Naive B cell (primary cell): ENCODE measurements around the gene DEUP1. TPM values are rescaled to one million over a fixed set of nuclear protein-coding genes. Genes with fewer than 3 reads are reported as not detected.
"Not testable (repeated sequence)": the region's sequence is repeated elsewhere in the genome, so short reads cannot be mapped to it uniquely, and the experiment has no call there.

Source experiments
- ATAC-seq, 2 donors: fragments of 150-1000 bp; cut with Tn5 transposase; 2 replicates each; pipeline ENCODE4 v1.10.0; 2021; ENCODE audit warnings: low read depth in 2 of 2, mild to moderate bottlenecking in 2 of 2, moderate library complexity in 2 of 2
- DNase-seq: peaks from one replicate; pipeline ENCODE4 v3.0.0; 2022
- H3K27ac Mint-ChIP-seq, 6 donors: one replicate each; pipeline ENCODE4 v1.8.0; 2020 to 2022; ENCODE audit warnings: mild to moderate bottlenecking in 6 of 6, mixed read lengths in 6 of 6, moderate library complexity in 5 of 6, inconsistent platforms in 2 of 6
- H3K27me3 Mint-ChIP-seq, 3 donors: one replicate each; pipeline ENCODE4 v1.8.0; 2021 to 2022; ENCODE audit warnings: mixed read lengths in 3 of 3, mild to moderate bottlenecking in 1 of 3
- H3K36me3 Mint-ChIP-seq, 2 donors: one replicate each; pipeline ENCODE4 v1.8.0; 2020 to 2022; ENCODE audit warnings: mixed read lengths in 2 of 2, inconsistent platforms in 1 of 2, mild to moderate bottlenecking in 1 of 2
- H3K4me1 Mint-ChIP-seq, 3 donors: one replicate each; pipeline ENCODE4 v1.8.0; 2020 to 2022; ENCODE audit warnings: mixed read lengths in 3 of 3, inconsistent platforms in 1 of 3, mild to moderate bottlenecking in 1 of 3, moderate library complexity in 1 of 3
- H3K4me3 Mint-ChIP-seq, 8 donors: one replicate each; pipeline ENCODE4 v1.8.0; 2020 to 2022; ENCODE audit warnings: mild to moderate bottlenecking in 8 of 8, mixed read lengths in 8 of 8, moderate library complexity in 8 of 8, inconsistent platforms in 2 of 8
- H3K9me3 Mint-ChIP-seq, 7 donors: one replicate each; pipeline ENCODE4 v1.8.0; 2020 to 2022; ENCODE audit warnings: mixed read lengths in 7 of 7, mild to moderate bottlenecking in 5 of 7, inconsistent platforms in 2 of 7, moderate library complexity in 1 of 7
- polyA plus RNA-seq, 6 donors: library from polyadenylated mRNA; unstranded; fragments of 300-500 nt; fragmentation: Illumina TruSeq; gene quantifications; one replicate each; pipeline ENCODE4 v1.2.3, GENCODE V29; 2021; ENCODE audit warnings: low read depth in 6 of 6

The DEUP1 gene
- polyA plus RNA-seq, 6 donors from 2014 or later, result not detected

DNA sequence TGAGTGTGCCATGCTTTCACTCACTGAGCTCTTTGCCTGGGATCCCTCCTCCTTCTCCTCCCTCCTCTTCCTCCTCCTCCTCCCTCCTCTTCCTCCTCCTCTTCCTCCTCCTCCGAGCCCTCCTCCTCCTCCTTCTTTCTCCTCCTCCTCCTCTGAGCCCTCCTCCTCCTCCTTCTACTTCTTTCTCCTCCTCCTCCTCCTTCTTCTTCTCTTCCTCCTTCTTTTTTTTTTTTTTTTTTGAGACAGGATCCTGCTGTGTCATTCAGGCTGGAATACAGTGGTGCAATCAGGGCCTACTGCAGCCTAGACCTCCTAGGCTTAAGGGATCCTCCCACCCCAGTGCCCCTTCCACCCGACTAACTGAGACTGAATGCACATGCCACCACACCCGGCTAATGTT is 62.3 kb downstream of the DEUP1 start:
- H3K27me3 Mint-ChIP-seq, result no peaks in the 10 kb centered on the region
- no peak overlapping the region for H3K27ac Mint-ChIP-seq

DNA sequence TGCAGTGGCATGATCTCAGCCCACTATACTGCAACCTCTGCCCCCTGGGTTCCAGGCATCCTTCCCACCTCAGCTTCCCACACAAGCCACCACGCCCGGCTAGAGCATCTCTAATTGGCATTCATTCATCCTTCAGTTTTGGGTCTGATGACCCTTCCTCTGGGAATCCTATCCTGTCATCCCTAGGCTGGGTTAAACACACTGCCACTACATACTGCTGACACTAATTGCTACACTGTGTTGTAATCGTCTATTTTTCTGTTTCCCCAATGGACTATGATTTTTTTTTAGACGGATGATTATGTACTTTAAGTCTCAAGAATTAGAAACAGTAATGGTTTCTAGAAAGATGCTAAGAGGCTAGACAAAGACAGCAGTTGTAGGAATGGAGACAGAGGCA is 62.8 kb downstream of the DEUP1 start:
- Mint-ChIP-seq H3K27me3 (no peaks in the 10 kb centered on the region), H3K36me3 (no peaks in the 10 kb centered on the region), H3K4me1 (no peaks in the 10 kb centered on the region), H3K27ac (no peak overlapping the region), H3K9me3 (no peaks in the 10 kb centered on the region), H3K4me3 (no peak overlapping the region)
- DNase-seq (no peak), ATAC-seq (no peak)

More for the DNA sequence above, 62.3 kb downstream of the DEUP1 start:
- Mint-ChIP-seq H3K4me3 (no peak overlapping the region), H3K9me3 (no peaks in the 10 kb centered on the region), H3K4me1 (no peaks in the 10 kb centered on the region), H3K36me3 (no peaks in the 10 kb centered on the region)
- DNase-seq, result no peak
- ATAC-seq, result no peak

DNA sequence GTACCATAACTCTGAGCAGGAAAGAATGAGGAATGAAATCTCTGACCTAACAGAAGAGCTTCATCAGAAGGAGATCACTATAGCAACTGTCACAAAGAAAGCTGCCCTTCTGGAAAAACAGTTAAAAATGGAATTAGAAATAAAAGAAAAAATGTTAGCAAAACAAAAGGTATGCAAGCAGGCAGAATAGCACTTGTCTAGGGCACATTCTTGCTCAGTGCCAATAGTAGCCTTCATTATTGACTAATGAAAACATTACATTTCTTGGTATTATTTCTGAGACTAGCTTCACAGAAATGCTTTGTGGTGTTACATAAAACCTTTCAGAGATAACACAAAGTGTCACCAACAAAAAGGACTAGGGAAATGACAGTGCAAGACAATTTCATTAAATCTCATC is 63.9 kb downstream of the DEUP1 start:
- no peak for ATAC-seq
- Mint-ChIP-seq H3K4me3 (no peak overlapping the region), H3K9me3 (no peaks in the 10 kb centered on the region), H3K4me1 (no peaks in the 10 kb centered on the region), H3K36me3 (no peaks in the 10 kb centered on the region), H3K27ac (no peak overlapping the region), H3K27me3 (no peaks in the 10 kb centered on the region)
- DNase-seq, result no peak

DNA sequence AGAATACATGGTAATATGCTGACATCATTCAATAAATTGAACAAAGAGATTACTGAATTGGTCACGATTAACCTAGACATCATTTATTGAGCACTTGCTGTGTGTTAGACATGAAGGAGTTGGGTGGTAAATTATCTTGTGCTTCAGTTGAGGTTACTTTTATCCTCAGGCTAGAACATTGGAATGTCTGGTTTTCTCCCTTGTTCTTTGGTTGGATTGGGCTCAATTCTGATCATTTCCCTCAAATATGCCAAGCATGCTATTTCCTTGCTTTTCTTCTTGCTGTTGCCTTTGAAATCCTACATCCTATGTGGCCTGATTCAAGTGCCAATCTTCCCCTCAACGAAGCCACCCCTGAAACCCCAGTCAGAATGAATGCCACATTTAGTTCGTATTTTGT is 65.8 kb downstream of the DEUP1 start:
- Mint-ChIP-seq H3K27ac (no peak overlapping the region), H3K9me3 (peaks cover 0 to 6% (median 0%) of the 10 kb centered on the region in 7 donors), H3K4me1 (no peaks in the 10 kb centered on the region), H3K27me3 (no peaks in the 10 kb centered on the region), H3K36me3 (no peaks in the 10 kb centered on the region), H3K4me3 (no peak overlapping the region)
- ATAC-seq (no peak), DNase-seq (no peak)

DNA sequence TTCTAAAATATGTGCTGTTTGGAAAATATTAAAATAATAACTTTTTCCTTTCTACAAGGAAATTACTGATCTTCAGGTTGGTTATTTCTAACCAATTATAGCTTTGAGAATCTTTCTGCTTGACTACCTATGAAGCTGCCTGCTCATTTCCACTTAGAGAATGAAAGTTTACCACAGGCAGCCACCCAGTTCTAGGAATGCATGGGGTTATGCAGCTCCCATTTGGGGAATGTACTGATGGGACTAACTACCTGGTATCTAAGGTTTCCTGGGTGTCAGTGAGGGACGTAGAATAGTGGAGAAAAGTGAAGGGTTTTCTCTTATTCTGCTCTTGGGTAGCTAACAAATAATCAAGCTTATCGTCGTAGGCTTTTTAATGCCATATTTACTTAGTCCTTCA is 73.4 kb downstream of the DEUP1 start:
- Mint-ChIP-seq H3K36me3 (no peaks in the 10 kb centered on the region), H3K4me1 (no peaks in the 10 kb centered on the region), H3K9me3 (peaks cover 0 to 20% (median 2%) of the 10 kb centered on the region in 7 donors), H3K4me3 (no peak overlapping the region), H3K27ac (no peak overlapping the region), H3K27me3 (no peaks in the 10 kb centered on the region)
- DNase-seq (no peak), ATAC-seq (no peak)

DNA sequence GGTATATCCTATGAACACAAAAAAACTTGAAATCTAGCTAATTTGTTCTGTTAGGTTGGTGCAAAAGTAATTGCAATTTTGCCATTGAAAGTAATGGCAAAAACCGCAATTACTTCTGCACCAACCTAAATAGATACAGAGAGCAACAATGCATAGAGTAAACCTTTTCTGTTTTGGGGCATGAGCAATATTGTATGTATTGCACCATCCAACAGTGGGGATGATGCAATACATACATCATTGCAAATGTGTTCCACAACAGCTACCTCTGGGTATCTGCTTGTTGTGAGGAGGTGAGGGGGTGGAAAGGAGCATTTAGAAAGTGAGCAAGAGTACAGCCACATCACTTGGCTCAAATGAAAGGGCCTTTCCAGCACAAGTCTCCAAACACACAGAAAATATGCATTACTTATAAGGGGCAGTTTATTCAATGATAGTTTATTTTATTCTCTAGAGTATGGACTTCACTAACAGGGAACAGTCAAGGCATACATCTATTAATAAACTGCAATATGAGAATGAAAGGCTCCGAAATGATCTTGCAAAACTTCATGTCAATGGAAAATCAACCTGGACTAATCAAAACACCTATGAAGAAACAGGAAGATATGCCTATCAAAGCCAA is 77.3 kb downstream of the DEUP1 start:
- H3K9me3 Mint-ChIP-seq, result no peaks in the 10 kb centered on the region
- DNase-seq, result no peak
- H3K27me3 Mint-ChIP-seq, result no peaks in the 10 kb centered on the region
- ATAC-seq, result no peak
- no peak overlapping the region for H3K4me3 Mint-ChIP-seq
- no peaks in the 10 kb centered on the region for H3K36me3 Mint-ChIP-seq
- H3K4me1 Mint-ChIP-seq, result no peaks in the 10 kb centered on the region
- no peak overlapping the region for H3K27ac Mint-ChIP-seq

DNA sequence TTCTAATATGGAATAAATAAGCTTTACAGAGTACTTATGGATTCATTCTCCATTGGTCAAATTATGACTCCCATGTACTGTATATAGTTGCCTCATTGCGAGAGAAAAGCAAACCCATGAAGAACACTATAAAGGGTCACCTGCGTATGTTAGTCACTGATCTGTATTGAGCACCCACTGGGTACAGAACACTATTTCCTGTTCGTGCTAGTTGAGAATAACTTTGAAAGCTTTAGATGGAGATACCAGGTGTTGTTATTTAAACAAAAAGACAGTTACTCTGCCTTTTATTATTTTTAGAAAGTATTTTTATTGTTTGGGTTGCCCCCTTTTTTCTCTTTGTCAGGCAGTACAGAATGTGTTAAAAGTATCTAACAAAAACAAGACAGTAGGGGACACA is 79.9 kb downstream of the DEUP1 start:
- ATAC-seq, result no peak
- Mint-ChIP-seq H3K9me3 (no peaks in the 10 kb centered on the region), H3K36me3 (no peaks in the 10 kb centered on the region), H3K4me1 (no peaks in the 10 kb centered on the region), H3K27me3 (no peaks in the 10 kb centered on the region), H3K27ac (no peak overlapping the region), H3K4me3 (no peak overlapping the region)
- no peak for DNase-seq

DNA sequence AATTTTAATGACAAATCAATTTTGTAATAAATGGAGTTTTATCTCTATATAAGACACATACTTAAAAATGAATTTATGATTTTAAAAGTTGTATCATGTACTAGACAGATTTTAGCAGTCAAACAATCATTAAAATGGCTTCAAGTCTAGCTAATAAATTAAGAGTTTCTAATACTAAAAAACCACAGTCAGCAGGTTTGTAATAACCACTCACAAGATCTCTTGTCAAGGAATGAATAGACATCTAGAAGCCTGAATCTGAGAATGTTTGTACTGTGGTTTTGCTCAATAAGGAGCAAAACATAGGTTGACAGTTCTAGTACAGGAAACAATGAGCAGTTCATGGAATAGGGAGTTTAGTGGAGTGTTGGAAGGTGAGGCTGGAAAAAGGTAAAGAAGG is 81.2 kb downstream of the DEUP1 start:
- DNase-seq (no peak), ATAC-seq (no peak)
- Mint-ChIP-seq H3K36me3 (no peaks in the 10 kb centered on the region), H3K4me1 (no peaks in the 10 kb centered on the region), H3K4me3 (no peak overlapping the region), H3K27me3 (no peaks in the 10 kb centered on the region), H3K9me3 (peaks cover 0 to 4% (median 0%) of the 10 kb centered on the region in 7 donors), H3K27ac (no peak overlapping the region)

DNA sequence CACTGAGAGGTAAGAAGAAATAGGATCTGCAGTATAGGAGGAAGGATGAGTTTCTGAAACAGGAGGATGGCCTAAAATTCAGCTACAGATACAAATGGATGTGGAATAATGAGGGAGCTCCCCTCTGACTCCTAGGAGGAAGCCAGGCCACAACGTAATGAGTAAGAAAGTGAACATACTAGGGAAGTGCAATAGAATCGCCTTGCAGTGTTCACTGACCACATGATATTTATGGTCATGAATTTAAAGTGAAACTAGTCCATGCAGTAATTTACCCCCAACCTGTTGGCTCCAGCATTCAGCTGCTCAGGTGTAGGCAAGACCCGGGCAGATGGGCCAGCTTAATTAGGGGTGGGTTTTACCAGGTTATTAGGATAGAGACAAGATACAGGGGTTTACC is 101.7 kb downstream of the DEUP1 start:
- peaks cover 0 to 11% (median 3%) of the 10 kb centered on the region in 7 donors for H3K9me3 Mint-ChIP-seq

DNA sequence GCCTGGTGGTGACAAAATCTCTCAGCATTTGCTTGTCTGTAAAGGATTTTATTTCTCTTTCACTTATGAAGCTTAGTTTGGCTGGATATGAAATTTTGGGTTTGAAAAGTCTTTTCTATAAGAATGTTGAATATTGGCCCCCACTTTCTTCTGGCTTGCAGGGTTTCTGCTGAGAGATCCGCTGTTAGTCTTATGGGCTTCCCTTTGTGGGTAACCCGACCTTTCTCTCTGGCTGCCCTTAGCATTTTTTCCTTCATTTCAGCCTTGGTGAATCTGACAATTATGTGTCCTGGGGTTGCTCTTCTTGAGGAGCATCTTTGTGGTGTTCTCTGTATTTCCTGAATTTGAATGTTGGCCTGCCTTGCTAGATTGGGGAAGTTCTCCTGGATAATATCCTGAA is 112.7 kb downstream of the DEUP1 start:
- H3K27me3 Mint-ChIP-seq, DNase-seq, H3K27ac Mint-ChIP-seq, ATAC-seq, H3K4me3 Mint-ChIP-seq, H3K4me1 Mint-ChIP-seq, H3K36me3 Mint-ChIP-seq: not testable (repeated sequence)
- peaks cover 3 to 14% (median 5%) of the 10 kb centered on the region in 7 donors for H3K9me3 Mint-ChIP-seq

More for the DNA sequence above, 101.7 kb downstream of the DEUP1 start:
- no peaks in the 10 kb centered on the region for H3K36me3 Mint-ChIP-seq
- H3K4me1 Mint-ChIP-seq, result no peaks in the 10 kb centered on the region
- H3K27ac Mint-ChIP-seq, result no peak overlapping the region
- H3K27me3 Mint-ChIP-seq, result no peaks in the 10 kb centered on the region
- no peak overlapping the region for H3K4me3 Mint-ChIP-seq
- ATAC-seq, result no peak
- DNase-seq, result no peak

DNA sequence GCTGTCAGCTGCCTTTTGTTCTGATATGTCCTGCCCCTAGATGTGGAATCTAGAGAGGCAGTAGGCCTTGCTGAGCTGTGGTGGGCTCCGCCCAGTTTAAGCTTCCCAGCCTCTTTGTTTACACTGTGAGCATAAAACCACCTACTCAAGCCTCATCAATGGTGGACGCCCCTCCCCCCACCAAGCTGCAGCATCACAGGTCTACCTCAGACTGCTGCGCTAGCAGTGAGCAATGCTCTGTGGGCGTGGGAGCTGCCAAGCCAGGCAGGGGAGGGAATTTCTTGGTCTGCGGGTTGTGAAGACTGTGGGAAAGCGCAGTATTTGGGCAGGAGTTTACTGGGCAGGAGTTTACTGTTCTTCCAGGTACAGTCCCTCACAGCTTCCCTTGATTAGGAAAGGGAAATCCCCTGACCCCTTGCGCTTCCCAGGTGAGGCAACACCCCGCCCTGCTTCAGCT is 114.1 kb downstream of the DEUP1 start:
- Mint-ChIP-seq H3K36me3 (no peaks in the 10 kb centered on the region), H3K27me3 (peaks cover 0 to 13% (median 12%) of the 10 kb centered on the region in 3 donors), H3K9me3 (peaks cover 3 to 13% (median 5%) of the 10 kb centered on the region in 7 donors), H3K4me3 (no peak overlapping the region), H3K27ac (no peak overlapping the region), H3K4me1 (no peaks in the 10 kb centered on the region)
- ATAC-seq (no peak), DNase-seq (no peak)

DNA sequence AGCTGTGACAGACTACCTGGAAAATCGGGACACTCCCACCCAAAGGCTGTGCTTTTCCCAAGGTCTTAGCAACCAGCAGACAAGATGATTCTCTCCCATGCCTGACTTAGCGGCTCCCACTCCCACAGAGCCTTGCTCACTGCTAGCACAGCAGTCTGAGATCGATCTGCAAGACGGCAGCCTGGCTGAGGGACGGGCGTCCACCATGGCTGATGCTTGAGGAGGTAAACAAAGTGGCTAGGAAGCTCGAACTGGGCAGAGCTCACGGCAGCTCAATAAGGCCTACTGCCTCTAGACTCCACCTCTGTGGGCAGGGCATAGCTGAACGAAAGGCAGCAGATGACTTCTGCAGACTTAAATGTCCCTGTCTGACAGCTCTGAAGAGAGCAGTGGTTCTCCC is 127.7 kb downstream of the DEUP1 start:
- Mint-ChIP-seq H3K27ac (no peak overlapping the region), H3K27me3 (peaks cover 0 to 16% (median 7%) of the 10 kb centered on the region in 3 donors), H3K4me1 (no peaks in the 10 kb centered on the region), H3K36me3 (no peaks in the 10 kb centered on the region), H3K9me3 (peaks cover 0 to 14% (median 8%) of the 10 kb centered on the region in 7 donors), H3K4me3 (no peak overlapping the region)
- ATAC-seq (no peak), DNase-seq (no peak)

DNA sequence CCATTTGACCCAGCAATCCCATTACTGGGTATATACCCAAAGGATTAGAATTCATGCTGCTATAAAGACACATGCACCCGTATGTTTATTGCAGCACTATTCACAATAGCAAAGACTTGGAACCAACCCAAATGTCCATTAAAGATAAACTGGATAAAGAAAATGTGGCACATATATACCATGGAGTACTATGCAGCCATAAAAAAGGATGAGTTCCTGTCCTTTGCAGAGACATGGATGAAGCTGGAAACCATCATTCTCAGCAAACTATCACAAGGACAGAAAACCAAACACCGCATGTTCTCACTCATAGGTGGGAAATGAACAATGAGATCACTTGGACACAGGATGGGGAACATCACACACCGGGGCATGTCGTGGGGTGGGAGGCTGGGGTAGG is 133.1 kb downstream of the DEUP1 start:
- not testable (repeated sequence) for H3K36me3 Mint-ChIP-seq, H3K4me1 Mint-ChIP-seq, H3K4me3 Mint-ChIP-seq, H3K27me3 Mint-ChIP-seq, DNase-seq, ATAC-seq, H3K27ac Mint-ChIP-seq
- H3K9me3 Mint-ChIP-seq, result peaks cover 0 to 20% (median 8%) of the 10 kb centered on the region in 7 donors

DNA sequence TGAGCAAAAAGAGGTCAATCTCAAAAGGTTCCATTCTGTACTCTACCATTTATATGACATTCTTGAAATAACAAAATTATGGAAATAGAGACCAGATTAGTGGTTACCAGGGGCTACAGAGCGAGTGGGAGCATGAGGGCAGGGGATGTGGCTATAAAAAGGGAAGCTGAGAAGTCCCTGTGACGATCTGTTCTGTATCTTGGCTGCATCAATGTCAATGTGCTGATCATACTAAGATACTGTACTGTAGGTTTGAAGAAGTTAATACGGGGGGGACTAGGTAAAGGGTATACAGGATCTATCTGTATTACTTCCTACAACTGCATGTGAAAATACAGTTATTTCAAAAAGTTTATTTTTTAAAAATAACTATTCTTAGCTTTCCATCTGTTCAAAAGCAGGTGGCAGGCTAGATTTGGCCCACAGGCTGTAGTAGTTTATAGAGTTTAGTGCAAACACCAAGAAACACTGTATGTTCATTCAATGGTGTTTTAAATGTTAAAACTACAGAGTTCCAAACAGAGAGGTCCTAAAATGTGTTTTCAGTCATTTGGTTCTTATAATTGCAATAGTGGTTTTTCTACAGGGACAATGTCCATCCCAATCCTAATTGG is 134.5 kb downstream of the DEUP1 start:
- Mint-ChIP-seq H3K36me3 (no peaks in the 10 kb centered on the region), H3K4me3 (no peak overlapping the region), H3K9me3 (peaks cover 0 to 20% (median 8%) of the 10 kb centered on the region in 7 donors), H3K27me3 (no peaks in the 10 kb centered on the region), H3K4me1 (no peaks in the 10 kb centered on the region), H3K27ac (no peak overlapping the region)
- DNase-seq (no peak), ATAC-seq (no peak)
